ENCODE results near the gene RAB14. TPM values are rescaled to one million over a fixed set of nuclear protein-coding genes. Genes with fewer than 3 reads are reported as not detected.

The RAB14 gene
- total RNA-seq, 1 experiment from 2014 or later, result 63.1 TPM

GRCh38 chr9:121172726-121173487, 28.8 kb downstream of the RAB14 start:
- CTCF ChIA-PET, result no interaction called here
- DNase-seq (ENCODE audit: low read depth, low spot score), result no peak
- H3K27ac ChIP-seq (ENCODE audit: low read depth, low read length), result no peak overlapping the region

More at GRCh38 chr9:121172726-121173487, 28.8 kb downstream of the RAB14 start:
- intact Hi-C loops (cut with micrococcal nuclease), result no loop called here
- Histone ChIP-seq H3K9ac (ENCODE audit: low read length) (no peak overlapping the region), H3K27me3 (ENCODE audit: insufficient read depth, low read length) (no peaks in the 10 kb centered on the region), H4K20me1 (ENCODE audit: insufficient read depth) (no peaks in the 10 kb centered on the region), H3K4me2 (ENCODE audit: low read length) (no peak overlapping the region), H2AFZ (ENCODE audit: low read depth, low read length, poor library complexity, severe bottlenecking) (no peak overlapping the region), H3K36me3 (ENCODE audit: control insufficient read depth in 1 of 2, insufficient read depth in 2 of 2, low read length in 2 of 2) (peaks cover 4 to 14% of the 10 kb centered on the region in 2 experiments; a peak in 2 of 4 replicates), H3K79me2 (ENCODE audit: insufficient read depth, low read length) (0 out of 2 replicates have a peak, but pooled peaks cover 2% of the 10 kb centered on the region), H3K9me2 (ENCODE audit: insufficient read depth) (no peaks in the 10 kb centered on the region), H3K9me3 (ENCODE audit: control insufficient read depth in 1 of 2, insufficient read depth in 1 of 2, low read depth in 1 of 2, low read length in 2 of 2) (no peaks in the 10 kb centered on the region), H3K4me3 (replicated peaks in 1 of 2; ENCODE audit: low read depth in 1 of 2, low read length in 2 of 2) (no peak overlapping the region), H3K4me1 (ENCODE audit: control insufficient read depth in 1 of 2, insufficient read depth in 2 of 2, low read length in 2 of 2) (no peaks in the 10 kb centered on the region)
- no peak for ATAC-seq
- ChIA-PET POLR2A (no interaction called here), RAD21 (ENCODE audit: low non-redundant PET in 1 of 2, low total read pairs in 2 of 2, uncharacterized antibody in 2 of 2, unreplicated experiment in 2 of 2) (no interaction called here)
- no TSS peak for BruUV-seq (replicated peaks)
- TF ChIP-seq SIN3A (IDR thresholded peaks at IDR 0.05; ENCODE audit: low read depth), result no peak
- no peak for TF ChIP-seq JUND (IDR thresholded peaks at IDR 0.05)
- no peak for TF ChIP-seq RAD21 (IDR thresholded peaks at IDR 0.05; ENCODE audit: low read depth)
- no peak for TF ChIP-seq TCF7L2 (IDR thresholded peaks at IDR 0.05; ENCODE audit: borderline replicate concordance, extremely low read depth, insufficient read depth, insufficient read length)
- TF ChIP-seq EZH2phosphoT487 (IDR thresholded peaks at IDR 0.05; ENCODE audit: borderline replicate concordance), result no peak
- TF ChIP-seq CBX3 (IDR thresholded peaks at IDR 0.05; ENCODE audit: low read depth), result no peak
- TF ChIP-seq, protein P1, sequence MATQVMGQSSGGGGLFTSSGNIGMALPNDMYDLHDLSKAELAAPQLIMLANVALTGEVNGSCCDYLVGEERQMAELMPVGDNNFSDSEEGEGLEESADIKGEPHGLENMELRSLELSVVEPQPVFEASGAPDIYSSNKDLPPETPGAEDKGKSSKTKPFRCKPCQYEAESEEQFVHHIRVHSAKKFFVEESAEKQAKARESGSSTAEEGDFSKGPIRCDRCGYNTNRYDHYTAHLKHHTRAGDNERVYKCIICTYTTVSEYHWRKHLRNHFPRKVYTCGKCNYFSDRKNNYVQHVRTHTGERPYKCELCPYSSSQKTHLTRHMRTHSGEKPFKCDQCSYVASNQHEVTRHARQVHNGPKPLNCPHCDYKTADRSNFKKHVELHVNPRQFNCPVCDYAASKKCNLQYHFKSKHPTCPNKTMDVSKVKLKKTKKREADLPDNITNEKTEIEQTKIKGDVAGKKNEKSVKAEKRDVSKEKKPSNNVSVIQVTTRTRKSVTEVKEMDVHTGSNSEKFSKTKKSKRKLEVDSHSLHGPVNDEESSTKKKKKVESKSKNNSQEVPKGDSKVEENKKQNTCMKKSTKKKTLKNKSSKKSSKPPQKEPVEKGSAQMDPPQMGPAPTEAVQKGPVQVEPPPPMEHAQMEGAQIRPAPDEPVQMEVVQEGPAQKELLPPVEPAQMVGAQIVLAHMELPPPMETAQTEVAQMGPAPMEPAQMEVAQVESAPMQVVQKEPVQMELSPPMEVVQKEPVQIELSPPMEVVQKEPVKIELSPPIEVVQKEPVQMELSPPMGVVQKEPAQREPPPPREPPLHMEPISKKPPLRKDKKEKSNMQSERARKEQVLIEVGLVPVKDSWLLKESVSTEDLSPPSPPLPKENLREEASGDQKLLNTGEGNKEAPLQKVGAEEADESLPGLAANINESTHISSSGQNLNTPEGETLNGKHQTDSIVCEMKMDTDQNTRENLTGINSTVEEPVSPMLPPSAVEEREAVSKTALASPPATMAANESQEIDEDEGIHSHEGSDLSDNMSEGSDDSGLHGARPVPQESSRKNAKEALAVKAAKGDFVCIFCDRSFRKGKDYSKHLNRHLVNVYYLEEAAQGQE (IDR thresholded peaks at IDR 0.05; ENCODE audit: low read depth), result no peak
- TF ChIP-seq ZNF274 (IDR thresholded peaks at IDR 0.05; ENCODE audit: low read depth, low read length), result no peak
- TF ChIP-seq YY1 (IDR thresholded peaks at IDR 0.05; ENCODE audit: extremely low read depth, insufficient replicate concordance, low read depth, low read length), result no peak
- TF ChIP-seq, protein P2, sequence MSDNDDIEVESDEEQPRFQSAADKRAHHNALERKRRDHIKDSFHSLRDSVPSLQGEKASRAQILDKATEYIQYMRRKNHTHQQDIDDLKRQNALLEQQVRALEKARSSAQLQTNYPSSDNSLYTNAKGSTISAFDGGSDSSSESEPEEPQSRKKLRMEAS (IDR thresholded peaks at IDR 0.05), result no peak

Data from HCT116 (cell line).